K562 (cell line): ENCODE measurements around the gene NUP210. TPM values are rescaled to one million over a fixed set of nuclear protein-coding genes. Genes with fewer than 3 reads are reported as not detected.

Source experiments
- BRCA1 ChIP-seq, 2 experiments: fragments of 450-650 bp in 1 of 2; sonication (generic) in 1 of 2; formaldehyde crosslinking in 1 of 2; IDR thresholded peaks; 2 replicates each; pipeline versions ENCODE4 v1.5.0 to v1.6.1; 2017 to 2020; ENCODE audit warnings: mild to moderate bottlenecking in 1 of 2, missing genetic modification reagents in 1 of 2
- CAMTA2 ChIP-seq: fragments of 250-450 bp; sonication (Bioruptor Pico); conservative IDR thresholded peaks from 2 replicates; pipeline ENCODE4 v1.5.1; 2022
- CREBBP ChIP-seq: IDR thresholded peaks from one replicate; pipeline ENCODE4 v1.6.1; 2012; ENCODE audit warnings: low read depth, mild to moderate bottlenecking, control low read depth, inconsistent platforms, low read length
- CXXC5 ChIP-seq: fragments of 250-450 bp; sonication (Bioruptor Pico); IDR thresholded peaks from 2 replicates; pipeline ENCODE4 v1.8.0; 2022; ENCODE audit warnings: inconsistent platforms, mild to moderate bottlenecking, moderate library complexity
- DNMT1 ChIP-seq: fragments of 450-650 bp; IDR thresholded peaks from 2 replicates; pipeline ENCODE4 v1.6.1; 2016; ENCODE audit warnings: antibody characterized with exemption, mild to moderate bottlenecking
- HCFC1 ChIP-seq: IDR thresholded peaks from 2 replicates; pipeline ENCODE4 v1.6.1; 2012; ENCODE audit warnings: low read depth, low read length, improper control_type of control experiment
- HDAC2 ChIP-seq: fragments of 450-650 bp; IDR thresholded peaks from 2 replicates; pipeline ENCODE4 v1.6.1; 2016; ENCODE audit warnings: mild to moderate bottlenecking
- HLTF ChIP-seq: fragments of 450-650 bp; IDR thresholded peaks from 2 replicates; pipeline ENCODE4 v1.6.1; 2016
- MAFF ChIP-seq: IDR thresholded peaks from 2 replicates; pipeline ENCODE4 v1.6.1; 2012; ENCODE audit warnings: low read length, improper control_type of control experiment
- NBN ChIP-seq: fragments of 450-650 bp; IDR thresholded peaks from 2 replicates; pipeline ENCODE4 v1.6.1; 2016; ENCODE audit warnings: low read depth, mild to moderate bottlenecking
- NR2C2 ChIP-seq, 2 experiments: fragments of 200-800 bp in 1 of 2; sonication (Bioruptor generic) in 1 of 2; sonication (generic) in 1 of 2; formaldehyde crosslinking in 1 of 2; IDR thresholded peaks; 2 replicates each; pipeline versions ENCODE4 v1.6.1 to v1.8.0; 2016 to 2022; ENCODE audit warnings: mild to moderate bottlenecking in 1 of 2, missing compliant biosample characterization in 1 of 2, missing genetic modification characterization in 1 of 2, missing genetic modification reagents in 1 of 2
- SMARCA5 ChIP-seq: fragments of 450-650 bp; IDR thresholded peaks from 2 replicates; pipeline ENCODE4 v1.6.1; 2016
- TOE1 ChIP-seq, 2 experiments: fragments of 450-650 bp in 1 of 2; sonication (generic) in 1 of 2; formaldehyde crosslinking in 1 of 2; IDR thresholded peaks; 2 replicates each; pipeline versions ENCODE4 v1.7.1 to v1.8.0; 2016 to 2022; ENCODE audit warnings: borderline replicate concordance in 2 of 2, mild to moderate bottlenecking in 2 of 2, antibody characterized with exemption in 1 of 2, inconsistent platforms in 1 of 2, low read depth in 1 of 2, missing genetic modification reagents in 1 of 2, moderate library complexity in 1 of 2
- ZNF263 ChIP-seq: sonication (generic); formaldehyde crosslinking; IDR thresholded peaks from 2 replicates; pipeline ENCODE4 v1.8.0; 2022; ENCODE audit warnings: mild to moderate bottlenecking, missing genetic modification reagents, borderline replicate concordance
- ZNF436 ChIP-seq: fragments of 250-450, 450-650 bp; sonication (Bioruptor Pico); formaldehyde crosslinking; IDR thresholded peaks from 2 replicates; pipeline ENCODE4 v1.7.0; 2020; ENCODE audit warnings: mild to moderate bottlenecking
- ZNF766 ChIP-seq: fragments of 200-800 bp; sonication (Bioruptor generic); conservative IDR thresholded peaks from 2 replicates; pipeline ENCODE4 v1.6.1; 2016; ENCODE audit warnings: missing genetic modification characterization, missing compliant biosample characterization
- polyA plus RNA-seq, 8 experiments: library from polyadenylated mRNA; depleted of rRNA in 4 of 8; stranded (reverse) in 5 of 8; unstranded in 3 of 8; fragments of >200 nt; fragmentation: Nextera tagmentation in 2 of 8; fragmentation: Illumina TruSeq in 1 of 8; extraction: Ambion mirVana in 2 of 8; extraction: Trizol in 1 of 8; gene quantifications; 2 replicates each; pipeline versions ENCODE4 v1.2.1 to v1.2.3, GENCODE V29; 2011 to 2014; ENCODE audit warnings: inconsistent platforms in 1 of 8, missing spikeins in 1 of 8
- total RNA-seq, 7 experiments: library from RNA; depleted of rRNA in 6 of 7; stranded (reverse); fragments of >200 nt in 6 of 7; fragmentation: Illumina TruSeq in 2 of 7; extraction: Trizol in 2 of 7; gene quantifications; 2 replicates each; pipeline versions ENCODE4 v1.2.1 to v1.2.3, GENCODE V29; 2011 to 2021; ENCODE audit warnings: low replicate concordance in 1 of 7
- TF ChIP-seq, protein P1 (sequence below): conservative IDR thresholded peaks from 2 replicates; pipeline ENCODE4 v1.6.1; 2011; ENCODE audit warnings: low read depth, mild to moderate bottlenecking, low read length; ENCODE audit not compliant: control insufficient read depth
- TF ChIP-seq, protein P2 (sequence below): fragments of 250-450 bp; sonication (Bioruptor Pico); IDR thresholded peaks from 2 replicates; pipeline ENCODE4 v1.5.0; 2020; ENCODE audit warnings: mild to moderate bottlenecking, borderline replicate concordance
- TF ChIP-seq, protein P3 (sequence below): IDR thresholded peaks from 3 replicates; pipeline ENCODE4 v1.6.1; 2011; ENCODE audit warnings: borderline replicate concordance, mild to moderate bottlenecking; ENCODE audit not compliant: insufficient read length, insufficient read depth
- TF ChIP-seq, protein P4 (sequence below): fragments of 250-450 bp; sonication (Bioruptor Pico); IDR thresholded peaks from 2 replicates; pipeline ENCODE4 v1.4.0; 2020; ENCODE audit warnings: borderline replicate concordance
- TF ChIP-seq, protein P5 (sequence below): fragments of 250-450 bp; sonication (Bioruptor Pico); IDR thresholded peaks from 2 replicates; pipeline ENCODE4 v1.8.0; 2022; ENCODE audit warnings: moderate library complexity, mild to moderate bottlenecking, inconsistent platforms

NUP210 gene
- total and polyA plus RNA-seq, 9 of the 15 experiments (the other 6 are each of a cell fraction or from before 2014, with no cell fraction given), result 1.2 to 138 (median 44.0) TPM

DNA sequence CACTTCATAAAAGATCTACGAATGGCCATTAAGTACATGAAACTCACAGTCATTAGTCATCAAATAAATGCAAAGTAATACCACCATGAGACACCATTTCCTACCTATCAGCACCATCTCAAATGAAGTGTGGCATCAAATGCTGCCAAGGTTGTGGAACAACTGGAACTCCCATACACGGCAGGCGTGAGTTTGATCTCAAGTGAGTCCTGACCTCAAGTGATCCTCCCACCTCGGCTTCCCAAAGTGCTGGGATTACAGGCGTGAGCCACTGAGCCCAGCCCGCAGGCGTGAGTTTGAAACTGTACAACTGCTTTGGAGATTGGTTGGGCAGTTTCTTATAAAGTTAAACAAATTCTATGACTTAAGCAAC is 31.2 kb upstream of the NUP210 start (continued):
- TF ChIP-seq, protein P1, sequence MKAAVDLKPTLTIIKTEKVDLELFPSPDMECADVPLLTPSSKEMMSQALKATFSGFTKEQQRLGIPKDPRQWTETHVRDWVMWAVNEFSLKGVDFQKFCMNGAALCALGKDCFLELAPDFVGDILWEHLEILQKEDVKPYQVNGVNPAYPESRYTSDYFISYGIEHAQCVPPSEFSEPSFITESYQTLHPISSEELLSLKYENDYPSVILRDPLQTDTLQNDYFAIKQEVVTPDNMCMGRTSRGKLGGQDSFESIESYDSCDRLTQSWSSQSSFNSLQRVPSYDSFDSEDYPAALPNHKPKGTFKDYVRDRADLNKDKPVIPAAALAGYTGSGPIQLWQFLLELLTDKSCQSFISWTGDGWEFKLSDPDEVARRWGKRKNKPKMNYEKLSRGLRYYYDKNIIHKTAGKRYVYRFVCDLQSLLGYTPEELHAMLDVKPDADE, result no peak
- TF ChIP-seq ZNF263 (CRISPR knock-in tag) (no peak; the same call in 1 of the 2 replicates), CREBBP (no peak), ZNF766 (CRISPR knock-in tag) (no peak), NR2C2 (CRISPR knock-in tag; IDR thresholded peaks at IDR 0.05) (no peak), NR2C2 (tag; IDR thresholded peaks at IDR 0.05) (peak; percentile 31; the same call in 1 of the 2 replicates), HLTF (0 out of 2 replicates have a peak, but pooled peaks have one; percentile 50), CAMTA2 (CRISPR knock-in tag) (no peak), HCFC1 (no peak), BRCA1 (IDR thresholded peaks at IDR 0.05) (no peak), BRCA1 (CRISPR knock-in tag; IDR thresholded peaks at IDR 0.05) (no peak), SMARCA5 (peak; percentile 66), HDAC2 (no peak), DNMT1 (no peak), CXXC5 (CRISPR knock-in tag) (peak; percentile 37; the same call in 1 of the 2 replicates), ZNF436 (CRISPR knock-in tag) (no peak), NBN (no peak; the same call in 1 of the 2 replicates), MAFF (no peak), TOE1 (IDR thresholded peaks at IDR 0.05; ENCODE audit: borderline replicate concordance) (0 out of 2 replicates have a peak, but pooled peaks have one; percentile 44), TOE1 (CRISPR knock-in tag; IDR thresholded peaks at IDR 0.05; ENCODE audit: borderline replicate concordance, low read depth) (no peak)
- TF ChIP-seq, protein P2, sequence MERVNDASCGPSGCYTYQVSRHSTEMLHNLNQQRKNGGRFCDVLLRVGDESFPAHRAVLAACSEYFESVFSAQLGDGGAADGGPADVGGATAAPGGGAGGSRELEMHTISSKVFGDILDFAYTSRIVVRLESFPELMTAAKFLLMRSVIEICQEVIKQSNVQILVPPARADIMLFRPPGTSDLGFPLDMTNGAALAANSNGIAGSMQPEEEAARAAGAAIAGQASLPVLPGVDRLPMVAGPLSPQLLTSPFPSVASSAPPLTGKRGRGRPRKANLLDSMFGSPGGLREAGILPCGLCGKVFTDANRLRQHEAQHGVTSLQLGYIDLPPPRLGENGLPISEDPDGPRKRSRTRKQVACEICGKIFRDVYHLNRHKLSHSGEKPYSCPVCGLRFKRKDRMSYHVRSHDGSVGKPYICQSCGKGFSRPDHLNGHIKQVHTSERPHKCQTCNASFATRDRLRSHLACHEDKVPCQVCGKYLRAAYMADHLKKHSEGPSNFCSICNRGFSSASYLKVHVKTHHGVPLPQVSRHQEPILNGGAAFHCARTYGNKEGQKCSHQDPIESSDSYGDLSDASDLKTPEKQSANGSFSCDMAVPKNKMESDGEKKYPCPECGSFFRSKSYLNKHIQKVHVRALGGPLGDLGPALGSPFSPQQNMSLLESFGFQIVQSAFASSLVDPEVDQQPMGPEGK, result no peak
- TF ChIP-seq, protein P3, sequence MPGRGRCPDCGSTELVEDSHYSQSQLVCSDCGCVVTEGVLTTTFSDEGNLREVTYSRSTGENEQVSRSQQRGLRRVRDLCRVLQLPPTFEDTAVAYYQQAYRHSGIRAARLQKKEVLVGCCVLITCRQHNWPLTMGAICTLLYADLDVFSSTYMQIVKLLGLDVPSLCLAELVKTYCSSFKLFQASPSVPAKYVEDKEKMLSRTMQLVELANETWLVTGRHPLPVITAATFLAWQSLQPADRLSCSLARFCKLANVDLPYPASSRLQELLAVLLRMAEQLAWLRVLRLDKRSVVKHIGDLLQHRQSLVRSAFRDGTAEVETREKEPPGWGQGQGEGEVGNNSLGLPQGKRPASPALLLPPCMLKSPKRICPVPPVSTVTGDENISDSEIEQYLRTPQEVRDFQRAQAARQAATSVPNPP, result no peak
- TF ChIP-seq, protein P4, sequence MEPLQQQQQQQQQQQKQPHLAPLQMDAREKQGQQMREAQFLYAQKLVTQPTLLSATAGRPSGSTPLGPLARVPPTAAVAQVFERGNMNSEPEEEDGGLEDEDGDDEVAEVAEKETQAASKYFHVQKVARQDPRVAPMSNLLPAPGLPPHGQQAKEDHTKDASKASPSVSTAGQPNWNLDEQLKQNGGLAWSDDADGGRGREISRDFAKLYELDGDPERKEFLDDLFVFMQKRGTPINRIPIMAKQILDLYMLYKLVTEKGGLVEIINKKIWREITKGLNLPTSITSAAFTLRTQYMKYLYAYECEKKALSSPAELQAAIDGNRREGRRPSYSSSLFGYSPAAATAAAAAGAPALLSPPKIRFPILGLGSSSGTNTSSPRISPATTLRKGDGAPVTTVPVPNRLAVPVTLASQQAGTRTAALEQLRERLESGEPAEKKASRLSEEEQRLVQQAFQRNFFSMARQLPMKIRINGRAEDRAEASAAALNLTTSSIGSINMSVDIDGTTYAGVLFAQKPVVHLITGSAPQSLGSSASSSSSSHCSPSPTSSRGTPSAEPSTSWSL (CRISPR knock-in tag), result no peak
- TF ChIP-seq, protein P5, sequence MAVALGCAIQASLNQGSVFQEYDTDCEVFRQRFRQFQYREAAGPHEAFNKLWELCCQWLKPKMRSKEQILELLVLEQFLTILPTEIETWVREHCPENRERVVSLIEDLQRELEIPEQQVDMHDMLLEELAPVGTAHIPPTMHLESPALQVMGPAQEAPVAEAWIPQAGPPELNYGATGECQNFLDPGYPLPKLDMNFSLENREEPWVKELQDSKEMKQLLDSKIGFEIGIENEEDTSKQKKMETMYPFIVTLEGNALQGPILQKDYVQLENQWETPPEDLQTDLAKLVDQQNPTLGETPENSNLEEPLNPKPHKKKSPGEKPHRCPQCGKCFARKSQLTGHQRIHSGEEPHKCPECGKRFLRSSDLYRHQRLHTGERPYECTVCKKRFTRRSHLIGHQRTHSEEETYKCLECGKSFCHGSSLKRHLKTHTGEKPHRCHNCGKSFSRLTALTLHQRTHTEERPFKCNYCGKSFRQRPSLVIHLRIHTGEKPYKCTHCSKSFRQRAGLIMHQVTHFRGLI, result no peak
